ENCODE data around the gene C3orf33. TPM values are rescaled to one million over a fixed set of nuclear protein-coding genes. Genes with fewer than 3 reads are reported as not detected.

C3orf33 gene
- polyA plus RNA-seq, 2 of the 4 experiments (the other 2 are of a cell fraction): 8.3 to 11.1 TPM

DNA sequence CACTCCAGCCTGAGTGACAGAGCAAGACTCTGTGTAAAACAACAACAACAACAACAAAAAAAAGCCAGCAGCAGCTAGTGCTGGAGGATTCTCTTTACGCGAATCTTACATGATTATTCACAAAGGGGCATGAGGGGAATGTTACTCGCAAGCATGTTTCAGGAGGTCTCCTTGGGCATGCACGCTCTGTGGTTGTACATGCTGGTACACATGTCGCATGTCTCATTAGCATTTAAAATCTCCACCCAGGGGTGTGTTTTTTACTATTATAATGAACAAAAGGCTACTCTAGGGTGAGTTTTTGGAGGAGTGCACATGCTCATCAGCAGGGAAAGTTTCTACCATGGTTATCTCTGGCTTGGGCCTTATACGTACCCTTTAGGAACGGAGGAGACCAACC is 48.5 kb downstream of the C3orf33 start:
- POLR2A ChIA-PET: no interaction called here
- TF ChIP-seq FOXS1 (CRISPR knock-in tag; IDR thresholded peaks at IDR 0.05): no peak
- TF ChIP-seq ZSCAN20 (CRISPR knock-in tag; IDR thresholded peaks at IDR 0.05): no peak
- no peak for TF ChIP-seq FOSL2 (IDR thresholded peaks at IDR 0.05)
- no peak for TF ChIP-seq FOSL2 (CRISPR knock-in tag; IDR thresholded peaks at IDR 0.05)
- no peak for TF ChIP-seq JUNB (IDR thresholded peaks at IDR 0.05)
- TF ChIP-seq, protein P1, sequence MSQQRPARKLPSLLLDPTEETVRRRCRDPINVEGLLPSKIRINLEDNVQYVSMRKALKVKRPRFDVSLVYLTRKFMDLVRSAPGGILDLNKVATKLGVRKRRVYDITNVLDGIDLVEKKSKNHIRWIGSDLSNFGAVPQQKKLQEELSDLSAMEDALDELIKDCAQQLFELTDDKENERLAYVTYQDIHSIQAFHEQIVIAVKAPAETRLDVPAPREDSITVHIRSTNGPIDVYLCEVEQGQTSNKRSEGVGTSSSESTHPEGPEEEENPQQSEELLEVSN (IDR thresholded peaks at IDR 0.05; ENCODE audit: borderline replicate concordance, low read depth): no peak
- no peak for TF ChIP-seq FOSB (CRISPR knock-in tag; IDR thresholded peaks at IDR 0.05)
- TF ChIP-seq, protein P2, sequence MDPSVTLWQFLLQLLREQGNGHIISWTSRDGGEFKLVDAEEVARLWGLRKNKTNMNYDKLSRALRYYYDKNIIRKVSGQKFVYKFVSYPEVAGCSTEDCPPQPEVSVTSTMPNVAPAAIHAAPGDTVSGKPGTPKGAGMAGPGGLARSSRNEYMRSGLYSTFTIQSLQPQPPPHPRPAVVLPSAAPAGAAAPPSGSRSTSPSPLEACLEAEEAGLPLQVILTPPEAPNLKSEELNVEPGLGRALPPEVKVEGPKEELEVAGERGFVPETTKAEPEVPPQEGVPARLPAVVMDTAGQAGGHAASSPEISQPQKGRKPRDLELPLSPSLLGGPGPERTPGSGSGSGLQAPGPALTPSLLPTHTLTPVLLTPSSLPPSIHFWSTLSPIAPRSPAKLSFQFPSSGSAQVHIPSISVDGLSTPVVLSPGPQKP (IDR thresholded peaks at IDR 0.05; ENCODE audit: low read depth, low read length): no peak
- TF ChIP-seq, protein P3, sequence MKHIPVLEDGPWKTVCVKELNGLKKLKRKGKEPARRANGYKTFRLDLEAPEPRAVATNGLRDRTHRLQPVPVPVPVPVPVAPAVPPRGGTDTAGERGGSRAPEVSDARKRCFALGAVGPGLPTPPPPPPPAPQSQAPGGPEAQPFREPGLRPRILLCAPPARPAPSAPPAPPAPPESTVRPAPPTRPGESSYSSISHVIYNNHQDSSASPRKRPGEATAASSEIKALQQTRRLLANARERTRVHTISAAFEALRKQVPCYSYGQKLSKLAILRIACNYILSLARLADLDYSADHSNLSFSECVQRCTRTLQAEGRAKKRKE (CRISPR knock-in tag; IDR thresholded peaks at IDR 0.05; ENCODE audit: low read depth): no peak
- no peak for TF ChIP-seq JUN (IDR thresholded peaks at IDR 0.05)
- no peak for TF ChIP-seq MYC (IDR thresholded peaks at IDR 0.05; ENCODE audit: borderline replicate concordance, low read length)
- TF ChIP-seq RCOR1 (IDR thresholded peaks at IDR 0.05; ENCODE audit: low read depth, low read length): no peak
- WGBS (ENCODE audit: missing lambda C conversion rate): 92% methylated on average over 7 of the region's 7 CpGs
- H3K4me2 ChIP-seq: no peak overlapping the region
- DNase-seq (ENCODE audit: low read depth in 1 of 2, low spot score in 1 of 2): no peak
- CTCF ChIA-PET: interaction anchor here (2.5 kb wide), 1 partner anchor 49 kb away, joined by 8 read pairs; the partner anchor contains the start of gene C3orf33
- H3K4me3 ChIP-seq: no peak overlapping the region
- no peak overlapping the region for H3K27ac ChIP-seq
- no peaks in the 10 kb centered on the region for H3K9me3 ChIP-seq
- no peak for FAIRE-seq
- ATAC-seq: no peak
- peaks cover 4% of the 10 kb centered on the region; the same call in 2 of the 3 replicates for H3K4me1 ChIP-seq

- peaks cover 19% of the 10 kb centered on the region for H3K4me1 ChIP-seq
- 0 out of 3 replicates have a peak overlapping the region, but pooled peaks have one; percentile 9 for H3K4me2 ChIP-seq
- CTCF ChIA-PET: interaction anchor here (0.7 to 1.4 kb wide), 5 partner anchors 9 to 219 kb away, joined by 3 to 4 read pairs (median 3); no protein-coding TSS in a partner anchor
- TF ChIP-seq PBX3 (IDR thresholded peaks at IDR 0.05) (no peak), FOXS1 (CRISPR knock-in tag; IDR thresholded peaks at IDR 0.05) (no peak), MYC (IDR thresholded peaks at IDR 0.05; ENCODE audit: borderline replicate concordance, low read length) (no peak), ESRRA (IDR thresholded peaks at IDR 0.05; ENCODE audit: borderline replicate concordance, low read length) (no peak), SMC3 (IDR thresholded peaks at IDR 0.05) (peak; percentile 66), RAD21 (conservative IDR thresholded peaks at IDR 0.05 in 1 of 2, IDR thresholded peaks at IDR 0.05 in 1 of 2) (peak; percentile 71 to 73)
- TF ChIP-seq, protein P4, sequence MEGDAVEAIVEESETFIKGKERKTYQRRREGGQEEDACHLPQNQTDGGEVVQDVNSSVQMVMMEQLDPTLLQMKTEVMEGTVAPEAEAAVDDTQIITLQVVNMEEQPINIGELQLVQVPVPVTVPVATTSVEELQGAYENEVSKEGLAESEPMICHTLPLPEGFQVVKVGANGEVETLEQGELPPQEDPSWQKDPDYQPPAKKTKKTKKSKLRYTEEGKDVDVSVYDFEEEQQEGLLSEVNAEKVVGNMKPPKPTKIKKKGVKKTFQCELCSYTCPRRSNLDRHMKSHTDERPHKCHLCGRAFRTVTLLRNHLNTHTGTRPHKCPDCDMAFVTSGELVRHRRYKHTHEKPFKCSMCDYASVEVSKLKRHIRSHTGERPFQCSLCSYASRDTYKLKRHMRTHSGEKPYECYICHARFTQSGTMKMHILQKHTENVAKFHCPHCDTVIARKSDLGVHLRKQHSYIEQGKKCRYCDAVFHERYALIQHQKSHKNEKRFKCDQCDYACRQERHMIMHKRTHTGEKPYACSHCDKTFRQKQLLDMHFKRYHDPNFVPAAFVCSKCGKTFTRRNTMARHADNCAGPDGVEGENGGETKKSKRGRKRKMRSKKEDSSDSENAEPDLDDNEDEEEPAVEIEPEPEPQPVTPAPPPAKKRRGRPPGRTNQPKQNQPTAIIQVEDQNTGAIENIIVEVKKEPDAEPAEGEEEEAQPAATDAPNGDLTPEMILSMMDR (IDR thresholded peaks at IDR 0.05): peak; percentile 75
- POLR2A ChIA-PET: no interaction called here
- FAIRE-seq: no peak
- WGBS (ENCODE audit: missing lambda C conversion rate): 63% methylated on average over 11 of the region's 11 CpGs
- no peaks in the 10 kb centered on the region for H3K9me3 ChIP-seq
- no peak overlapping the region for H3K4me3 ChIP-seq
- DNase-seq (ENCODE audit: low read depth in 1 of 2, low spot score in 1 of 2): peak in 1 of 2 experiments; percentile 56
- H3K27ac ChIP-seq: no peak overlapping the region
- ATAC-seq: peak; percentile 58 to 77; a peak in 3 of 6 replicates
Measured at GRCh38 chr3:155753038-155753639, 52.9 kb downstream of the C3orf33 start.

Measured in A549 (cell line).